NCI-H345 treated with DMSO at 0.1 percent for 48 hours (cell line): Measurements from ENCODE around the gene PRKCZ.

ENCODE experiments used
- DNase-seq: peaks from one replicate; lab custom pipeline; 2025; ENCODE audit not compliant: unreplicated experiment; lab: John Stamatoyannopoulos, UW

Gene PRKCZ

DNA sequence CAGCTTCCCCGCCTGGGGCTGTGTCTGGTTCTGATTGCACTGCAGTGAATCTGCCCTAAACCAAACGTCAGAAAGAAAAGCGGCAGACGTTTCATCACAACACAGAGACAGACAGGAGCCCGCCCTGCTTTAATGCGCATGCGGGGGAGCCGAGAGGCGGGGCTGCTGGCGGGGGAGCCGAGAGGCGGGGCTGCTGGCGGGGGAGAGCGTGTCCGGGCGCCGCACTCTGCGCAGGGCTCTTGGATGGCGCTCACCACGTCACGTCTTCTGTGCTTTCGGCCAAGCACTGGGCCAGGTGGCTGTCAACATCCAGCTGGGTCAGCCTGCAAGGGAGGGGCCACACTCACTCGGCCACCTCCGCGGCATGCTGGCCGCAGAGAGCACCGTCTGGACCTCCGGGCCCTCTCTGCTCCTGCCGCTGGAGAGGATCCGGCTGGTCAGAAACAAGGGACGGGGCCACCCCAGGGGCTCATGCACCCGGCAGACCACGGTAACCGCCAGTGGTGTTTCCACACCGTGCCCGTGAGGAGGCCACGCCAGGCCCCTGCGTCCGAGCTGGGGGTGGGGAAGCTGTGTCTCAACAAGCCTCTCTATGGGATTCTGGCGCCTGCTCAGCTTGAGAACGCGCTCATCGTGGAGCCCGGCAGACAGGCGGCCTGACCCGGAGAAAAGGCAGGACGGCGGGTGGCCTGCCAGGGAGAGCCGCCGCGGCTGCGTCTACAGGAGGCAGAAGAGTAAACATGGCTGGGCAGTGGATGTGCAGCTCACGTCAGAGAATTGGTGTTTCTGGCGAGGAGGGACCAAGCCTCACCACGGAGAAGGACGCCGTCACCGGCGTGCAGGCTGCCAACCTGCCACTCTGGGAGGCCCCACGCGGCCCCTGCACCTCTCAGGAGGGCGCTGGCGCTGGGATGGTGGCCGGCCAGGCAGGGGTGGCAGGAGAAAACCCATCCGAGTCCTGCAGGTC, 139.5 kb downstream of the PRKCZ start:
- DNase-seq = peak; percentile 84

DNA sequence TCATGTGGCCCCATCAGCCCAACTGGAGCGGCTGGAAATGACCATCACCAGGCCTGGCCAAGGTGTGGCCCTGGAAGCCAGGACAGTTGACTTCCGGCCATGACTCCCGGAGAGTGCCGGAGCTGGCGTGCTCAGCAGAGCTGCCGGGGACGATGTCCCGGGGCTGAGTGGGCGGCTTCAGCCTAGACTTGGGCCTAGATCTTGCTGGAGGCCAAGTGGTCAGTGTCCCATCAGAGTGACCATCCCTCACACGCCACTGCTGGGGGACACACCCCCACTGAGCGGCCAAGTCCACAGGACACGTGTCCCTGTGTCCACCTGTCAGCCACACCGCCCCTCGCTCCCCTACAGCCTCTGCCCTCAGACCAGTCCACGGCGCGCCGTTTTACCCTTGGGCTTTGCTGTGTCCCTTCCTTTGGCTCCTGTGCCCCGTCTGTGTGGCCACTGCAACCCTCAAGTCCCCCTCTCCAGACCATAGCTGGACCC, 140.3 kb downstream of the PRKCZ start:
- no peak for DNase-seq

DNA sequence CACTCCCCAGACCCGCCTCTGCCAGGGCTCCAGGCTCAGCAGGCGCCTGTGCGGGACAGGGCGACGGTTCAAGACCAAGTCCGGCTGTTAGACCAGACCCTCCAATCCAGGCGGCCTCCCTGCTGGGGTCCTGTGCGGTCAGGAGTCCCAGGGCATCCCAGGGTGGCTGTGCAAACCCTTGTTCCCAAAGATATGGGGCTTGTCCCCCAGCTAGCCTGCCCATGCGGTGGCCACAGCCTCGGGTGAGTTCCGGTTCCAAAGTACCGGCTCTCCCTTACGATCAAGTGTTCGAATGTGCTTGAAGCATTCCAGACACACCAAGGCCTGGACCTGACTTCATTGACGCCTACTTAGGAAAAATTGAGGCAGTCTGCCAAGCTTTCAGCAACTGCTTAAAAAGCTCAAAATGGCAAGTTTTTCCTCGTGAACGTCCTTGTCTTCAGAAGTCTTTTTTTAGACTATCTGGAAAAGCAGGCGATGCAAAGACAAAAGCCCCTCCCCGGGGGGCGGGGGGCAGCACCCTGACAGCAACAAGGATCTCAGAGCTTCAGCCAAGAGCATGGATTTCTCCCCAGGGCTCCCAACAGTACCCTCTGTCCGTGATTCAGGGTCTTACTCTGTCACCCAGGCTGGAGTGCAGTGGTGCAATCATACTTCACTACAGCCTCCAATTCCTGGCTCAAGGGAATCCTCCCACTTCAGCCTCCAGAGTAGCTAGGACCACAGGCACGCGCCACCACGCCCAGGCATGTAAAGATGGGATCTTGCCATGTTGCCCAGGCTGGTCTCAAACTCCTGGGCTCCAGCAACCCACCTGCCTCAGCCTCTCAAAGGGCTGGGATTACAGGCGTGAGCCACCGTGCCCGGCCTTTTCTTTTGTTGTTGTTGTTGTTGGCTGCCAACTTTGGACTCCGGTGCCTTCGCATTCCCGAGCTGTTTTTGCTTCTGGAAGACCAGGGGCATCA, 142.1 kb downstream of the PRKCZ start:
- DNase-seq = no peak

GRCh38 chr1:2193514-2194281, 143.5 kb downstream of the PRKCZ start:
- no peak for DNase-seq

- no peak for DNase-seq
These were observed 144.2 kb downstream of the PRKCZ start, which contains the start of gene FAAP20 for GRCh38 chr1:2194319-2194897. Gene FAAP20 (minus strand): TSS chr1:2194772. CDS start chr1:2194749, 23 bp downstream.

DNA sequence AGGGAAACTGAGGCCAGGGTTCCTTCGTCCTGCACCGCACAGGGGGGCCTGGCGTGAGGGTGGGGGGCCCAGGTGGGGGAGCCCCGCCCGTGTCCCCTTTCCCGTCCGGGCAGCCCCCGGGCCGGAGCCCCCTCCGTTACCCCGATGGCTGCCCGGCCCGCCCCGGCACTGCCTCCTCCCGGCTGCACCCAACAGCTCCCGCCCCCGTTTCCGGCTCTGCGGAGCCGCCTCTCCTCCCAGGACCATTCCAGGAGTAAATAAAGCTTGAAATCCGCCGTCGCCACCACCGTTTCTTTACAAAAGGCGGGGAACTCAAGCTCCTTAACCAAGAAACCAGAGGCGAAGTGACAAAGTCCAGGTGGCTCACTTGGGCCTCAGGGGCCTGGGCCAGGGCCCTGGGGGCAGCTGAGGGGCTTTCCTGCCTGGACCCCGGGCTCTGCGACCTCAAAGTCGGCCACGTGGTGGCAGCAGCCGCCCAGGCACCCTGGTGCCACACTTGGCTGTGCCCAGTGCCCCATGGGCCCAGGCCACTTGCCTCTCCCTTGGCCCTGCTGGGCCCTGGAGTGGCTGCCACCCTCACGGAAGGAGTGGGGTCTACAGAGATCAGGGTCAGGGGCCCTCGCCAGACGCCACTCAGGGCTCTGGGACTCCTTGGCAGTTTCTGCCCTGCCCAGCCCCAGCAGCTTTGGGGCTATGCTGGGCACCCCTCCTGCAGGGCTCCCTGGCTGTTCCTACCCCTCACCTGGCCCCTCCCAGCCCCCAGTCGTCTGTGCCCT, 144.9 kb downstream of the PRKCZ start:
- DNase-seq = peak; percentile 77

- DNase-seq = no peak
These were observed 145.6 kb downstream of the PRKCZ start for GRCh38 chr1:2195785-2196184.

DNA sequence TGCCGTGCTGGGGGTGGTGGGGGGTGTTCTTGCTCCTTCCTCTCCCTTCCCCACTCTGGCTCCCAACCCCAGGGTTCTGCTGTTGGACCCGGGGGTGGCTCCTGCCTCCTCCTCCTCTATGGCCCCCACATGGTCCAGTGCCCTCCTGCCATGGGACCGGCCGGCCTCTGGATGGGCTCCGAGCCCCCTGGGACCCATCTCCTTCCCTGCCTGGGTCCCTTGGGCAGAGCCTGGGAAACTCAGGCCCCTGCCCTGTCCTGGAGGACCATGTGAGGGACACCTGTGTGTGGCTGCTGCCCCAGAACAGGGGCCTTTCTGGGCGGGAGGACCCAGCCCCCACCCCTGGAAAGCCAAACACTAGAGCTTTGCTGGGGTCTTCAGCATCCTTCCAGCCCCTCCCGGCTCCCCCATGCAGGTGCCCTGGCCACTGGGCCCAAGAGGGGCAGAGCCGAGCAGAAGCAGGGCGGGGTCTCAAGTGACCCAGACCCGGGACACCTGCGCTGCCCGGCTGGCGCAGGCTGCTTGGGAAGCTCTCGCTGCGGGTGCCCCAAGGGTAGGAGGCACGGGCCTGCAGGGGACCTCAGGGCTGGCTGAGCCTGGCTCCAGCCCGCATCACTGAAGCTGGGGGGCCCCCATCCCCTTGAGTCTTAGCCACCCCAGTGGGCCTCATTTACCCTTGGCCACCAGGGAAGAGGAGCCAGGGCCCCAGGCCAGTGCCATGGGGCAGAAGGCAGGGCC, 146.9 kb downstream of the PRKCZ start:
- no peak for DNase-seq

DNA sequence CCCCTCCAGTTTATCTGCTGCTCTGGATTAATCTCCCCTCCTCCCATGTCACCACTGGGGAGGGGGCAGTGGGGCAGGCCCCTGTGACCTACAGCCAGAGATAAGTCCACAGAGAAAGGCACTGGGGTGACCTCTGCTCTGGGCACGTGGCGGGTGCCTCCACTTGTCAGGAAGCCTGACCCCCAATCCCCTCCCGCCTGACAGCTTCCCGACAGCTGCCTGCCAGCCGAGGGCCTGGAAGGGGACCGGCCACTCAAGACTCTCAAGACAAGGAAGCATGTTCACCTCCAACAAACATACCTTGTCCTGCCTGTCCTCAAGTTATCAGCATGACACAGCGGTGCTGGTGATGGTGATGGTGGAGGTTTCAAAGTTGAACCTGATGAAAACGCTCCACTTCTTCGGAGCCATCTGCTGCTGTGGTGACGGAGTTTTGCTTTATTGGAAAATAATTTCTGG, 147.5 kb downstream of the PRKCZ start:
- DNase-seq = no peak

DNA sequence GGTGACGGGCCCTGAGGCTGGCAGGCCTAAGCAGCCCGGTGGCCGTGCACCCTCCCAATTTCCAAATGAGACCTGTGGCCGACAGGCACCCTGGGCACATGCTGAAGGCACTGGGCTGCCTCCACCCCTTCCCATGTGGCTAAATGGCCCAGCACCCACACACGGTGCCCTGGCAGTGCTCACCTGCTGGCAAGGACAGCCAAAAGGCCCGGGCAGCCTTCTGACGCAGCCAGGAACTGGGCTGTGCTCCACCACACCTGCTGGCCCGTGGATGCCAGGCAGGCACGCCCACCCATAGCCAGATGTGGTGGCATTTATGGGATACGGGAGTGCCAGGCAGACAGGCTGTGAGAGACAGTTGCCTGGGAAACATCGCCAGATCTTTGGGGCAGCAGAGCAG, 148.4 kb downstream of the PRKCZ start:
- no peak for DNase-seq

GRCh38 chr1:2199042-2199810, 149.0 kb downstream of the PRKCZ start:
- no peak for DNase-seq

DNA sequence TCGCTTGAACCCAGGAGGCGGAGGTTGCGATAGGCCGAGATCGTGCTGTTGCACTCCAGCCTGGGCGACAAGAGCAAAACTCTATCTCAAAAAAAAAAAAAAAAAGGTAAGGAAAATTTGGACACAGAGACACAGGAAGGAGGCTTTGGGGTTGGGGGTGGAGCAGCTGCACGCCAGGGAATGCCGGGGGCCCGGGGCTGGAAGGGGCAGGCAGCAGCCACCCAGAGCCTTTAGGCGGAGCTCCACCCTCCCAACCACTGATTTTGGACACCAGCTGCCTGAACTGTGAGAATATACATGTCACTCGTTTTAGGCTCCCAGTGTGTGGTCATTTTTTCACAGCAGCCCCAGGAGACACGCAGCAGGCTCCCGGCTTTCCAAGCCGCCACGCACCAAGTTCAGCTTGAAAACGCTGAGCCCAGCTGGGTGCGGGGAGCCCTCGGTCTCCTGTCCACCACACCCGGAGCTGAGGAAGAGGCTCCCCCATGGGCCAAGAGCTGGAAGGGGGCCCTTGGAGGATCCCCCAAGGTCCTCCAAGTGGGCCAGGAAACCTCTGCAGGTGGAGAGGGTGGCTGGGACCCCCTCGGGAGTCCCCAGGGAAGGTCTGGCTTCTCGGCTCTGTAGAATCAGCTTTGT, 150.2 kb downstream of the PRKCZ start:
- no peak for DNase-seq

- DNase-seq = no peak
These were observed 150.9 kb downstream of the PRKCZ start for GRCh38 chr1:2201062-2201461.

- DNase-seq = no peak
These were observed 151.9 kb downstream of the PRKCZ start for GRCh38 chr1:2202008-2202575.

- no peak for DNase-seq
These were observed 152.8 kb downstream of the PRKCZ start for GRCh38 chr1:2202843-2203601.

DNA sequence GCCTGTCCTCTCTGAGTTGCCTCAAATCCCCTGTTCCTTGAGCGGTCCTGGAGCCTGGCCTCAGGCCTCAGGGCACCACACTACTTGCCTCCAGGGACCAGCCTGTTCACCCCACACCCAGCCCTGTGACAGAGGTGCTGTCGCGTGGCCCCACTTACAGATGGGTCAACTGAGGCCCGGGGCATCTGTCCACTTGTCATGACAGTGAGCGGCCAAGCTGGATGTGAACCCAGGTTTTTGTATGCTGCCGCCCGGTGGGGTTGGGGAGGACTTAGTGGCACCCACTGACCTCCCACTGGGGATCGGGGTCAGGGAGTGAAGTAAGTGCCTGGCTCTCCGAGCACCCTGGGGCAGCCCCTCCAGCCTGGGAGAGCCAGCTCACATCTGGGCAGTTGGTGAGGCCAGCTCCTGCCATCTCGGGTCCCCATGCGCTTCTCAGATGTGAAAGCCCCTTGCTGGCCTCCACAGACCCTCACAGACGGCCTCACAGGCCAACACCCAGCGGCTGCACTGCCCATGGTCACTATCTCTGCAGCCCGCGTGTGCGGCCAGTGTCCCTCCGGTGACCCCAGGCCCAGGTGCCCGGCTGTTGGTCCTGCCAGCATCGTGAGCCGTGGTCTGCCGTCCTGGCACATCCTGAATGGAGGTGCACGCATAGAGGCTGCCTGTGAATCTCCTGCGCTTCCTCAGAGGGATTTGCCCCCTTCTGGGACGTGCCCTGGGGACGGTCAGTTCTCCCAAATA, 153.6 kb downstream of the PRKCZ start:
- no peak for DNase-seq
